Left colon (tissue), 2 donors: ENCODE measurements around the gene VPS18. TPM values are rescaled to one million over a fixed set of nuclear protein-coding genes. Genes with fewer than 3 reads are reported as not detected.

Source experiments
- ATAC-seq: fragments of 200-7000 bp; cut with Tn5 transposase; one replicate; pipeline ENCODE4 v1.9.1; 2020; ENCODE audit warnings: mild to moderate bottlenecking, moderate library complexity
- DNase-seq, 2 donors: peaks; one replicate each; pipeline ENCODE4 v3.0.0-alpha.2; 2020
- intact Hi-C, 2 donors: fragments of 100-400 bp; cut with DNase I in 1 of 2; cut with micrococcal nuclease in 1 of 2; formaldehyde crosslinking; loops; one replicate each; pipeline versions ENCODE4 v1.11.2 to v1.14.0; 2022; cut with DNase I, micrococcal nuclease
- total RNA-seq, 2 donors: library from RNA; stranded (reverse); fragmentation: NEBNext Ultra II Directional; extraction: Animal tissue kit (Norgen Biotek cat#: 25700); gene quantifications; one replicate each; pipeline ENCODE4 v1.2.1, GENCODE V29; 2021
- donor health status: DM: no; HTN: no; CAD: no.
- donor health status: DM: yes; HTN: yes; CAD: no.

VPS18 gene
- total RNA-seq, 2 donors from 2014 or later, result 20.8 to 20.9 TPM

DNA sequence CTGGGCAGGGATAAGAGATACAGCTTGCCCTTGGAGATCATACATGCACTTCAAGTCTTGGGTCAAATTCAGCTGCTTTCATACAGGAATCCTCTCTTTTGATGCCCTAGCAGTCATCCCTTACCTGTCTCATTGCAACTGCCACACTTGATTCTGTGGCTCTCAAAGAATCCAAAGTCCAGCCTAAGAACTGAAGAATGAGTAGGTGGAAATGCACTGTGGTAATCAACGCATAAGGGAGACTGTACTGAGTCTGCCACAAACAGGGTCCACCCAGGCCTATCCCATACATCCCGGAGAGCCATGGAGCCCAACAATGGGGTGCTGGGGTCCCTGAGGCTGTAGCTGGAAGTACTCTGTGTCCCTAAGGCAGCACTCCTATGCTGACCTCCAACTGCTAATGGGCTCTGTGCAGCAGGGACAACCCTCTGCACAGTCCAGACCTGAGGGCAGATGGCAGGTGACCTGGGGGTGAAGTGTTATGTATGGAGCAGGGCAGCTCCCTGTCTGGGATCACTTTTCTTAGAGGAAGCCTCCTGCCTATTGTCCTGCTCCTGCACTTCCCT lies 1.7 kb upstream of the VPS18 start:
- DNase-seq (no peak), ATAC-seq (peak; percentile 29)
- intact Hi-C loops, result loop anchor here in 1 of 2 donors (5.0 kb wide), 1 partner anchor 35 kb away; no protein-coding TSS in a partner anchor

DNA sequence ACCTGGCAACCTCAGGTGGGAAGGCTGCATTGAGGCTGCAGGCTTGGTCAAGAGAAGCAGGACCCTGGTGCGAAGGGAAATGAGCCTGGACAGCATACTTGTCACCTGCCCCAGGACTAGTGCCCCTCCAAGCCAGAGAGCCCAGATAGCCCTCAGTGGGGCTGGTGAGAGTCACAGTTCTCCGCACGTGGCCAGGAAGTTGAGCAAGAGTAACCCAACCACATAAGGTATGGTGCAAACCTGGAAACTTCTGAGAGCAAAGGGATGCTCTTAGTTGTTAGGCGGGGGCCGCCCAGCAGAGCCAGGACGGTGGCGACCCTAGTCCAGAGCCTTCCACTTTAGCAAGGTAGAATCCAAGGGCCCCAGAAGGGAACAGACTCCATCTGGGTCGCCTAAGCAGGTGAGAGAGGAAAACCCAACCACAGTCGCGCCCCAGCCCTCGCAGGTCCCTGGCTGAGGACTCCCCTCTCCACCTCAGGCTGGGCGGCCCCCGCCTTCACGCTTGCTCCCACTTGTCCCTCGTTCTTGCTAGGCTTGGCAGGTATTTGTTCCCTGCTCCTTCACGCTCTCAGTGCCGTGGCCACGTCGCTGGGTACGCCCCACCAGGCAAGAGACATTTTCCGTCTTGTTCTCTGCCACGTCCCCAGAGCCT lies 1.1 kb upstream of the VPS18 start:
- DNase-seq (no peak), ATAC-seq (no peak)
- intact Hi-C loops, result loop anchor here in 1 of 2 donors (5.0 kb wide), 1 partner anchor 36 kb away; no protein-coding TSS in a partner anchor

DNA sequence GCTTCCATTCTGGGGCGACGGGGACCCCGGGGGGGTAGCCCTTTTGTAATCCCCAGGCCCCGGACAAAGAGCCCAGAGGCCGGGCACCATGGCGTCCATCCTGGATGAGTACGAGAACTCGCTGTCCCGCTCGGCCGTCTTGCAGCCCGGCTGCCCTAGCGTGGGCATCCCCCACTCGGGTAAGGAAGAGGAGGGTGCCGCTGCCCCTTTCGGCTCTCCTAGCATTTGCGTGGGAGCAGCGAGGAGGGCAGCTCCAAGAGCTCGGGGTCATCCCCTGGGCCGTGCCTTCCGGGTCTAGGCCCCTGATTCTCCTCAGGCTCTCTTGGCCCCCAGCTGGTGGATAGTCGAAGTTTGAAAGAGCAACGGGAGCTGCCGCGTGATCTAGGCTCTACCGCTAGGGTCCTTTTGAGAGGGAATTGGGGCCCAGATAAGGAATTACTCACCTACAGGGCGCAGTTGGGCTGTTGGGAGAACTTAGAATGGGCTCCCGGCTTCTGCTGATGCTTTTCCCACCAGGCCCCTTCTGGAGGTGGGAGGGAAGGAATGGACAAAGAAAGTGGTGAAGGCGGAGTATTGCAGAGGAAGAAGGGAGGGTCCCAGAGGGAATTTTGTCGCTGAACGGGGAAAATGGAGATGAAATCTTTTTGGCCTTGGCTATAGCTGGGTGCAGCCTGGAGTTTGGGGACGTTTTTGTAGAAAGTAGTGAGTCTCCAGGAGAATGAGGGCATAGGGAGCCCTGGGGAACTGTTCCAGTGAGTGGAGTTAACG lies 615 bp downstream of the VPS18 start:
- DNase-seq, result peak; percentile 58 to 72
- peak; percentile 50 for ATAC-seq
- intact Hi-C loops, result loop anchor here in 1 of 2 donors (5.0 kb wide), 1 partner anchor 38 kb away; no protein-coding TSS in a partner anchor

DNA sequence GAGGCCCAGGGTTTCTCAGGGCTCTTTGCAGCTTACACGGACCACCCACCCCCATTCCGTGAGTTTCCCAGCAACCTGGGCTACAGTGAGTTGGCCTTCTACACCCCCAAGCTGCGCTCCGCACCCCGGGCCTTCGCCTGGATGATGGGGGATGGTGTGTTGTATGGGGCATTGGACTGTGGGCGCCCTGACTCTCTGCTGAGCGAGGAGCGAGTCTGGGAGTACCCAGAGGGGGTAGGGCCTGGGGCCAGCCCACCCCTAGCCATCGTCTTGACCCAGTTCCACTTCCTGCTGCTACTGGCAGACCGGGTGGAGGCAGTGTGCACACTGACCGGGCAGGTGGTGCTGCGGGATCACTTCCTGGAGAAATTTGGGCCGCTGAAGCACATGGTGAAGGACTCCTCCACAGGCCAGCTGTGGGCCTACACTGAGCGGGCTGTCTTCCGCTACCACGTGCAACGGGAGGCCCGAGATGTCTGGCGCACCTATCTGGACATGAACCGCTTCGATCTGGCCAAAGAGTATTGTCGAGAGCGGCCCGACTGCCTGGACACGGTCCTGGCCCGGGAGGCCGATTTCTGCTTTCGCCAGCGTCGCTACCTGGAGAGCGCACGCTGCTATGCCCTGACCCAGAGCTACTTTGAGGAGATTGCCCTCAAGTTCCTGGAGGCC lies 5.4 kb downstream of the VPS18 start:
- DNase-seq (no peak), ATAC-seq (no peak)
- intact Hi-C loops, result loop anchor here (5.0 to 10.0 kb wide), 2 partner anchors 285 to 288 kb away; no protein-coding TSS in a partner anchor

DNA sequence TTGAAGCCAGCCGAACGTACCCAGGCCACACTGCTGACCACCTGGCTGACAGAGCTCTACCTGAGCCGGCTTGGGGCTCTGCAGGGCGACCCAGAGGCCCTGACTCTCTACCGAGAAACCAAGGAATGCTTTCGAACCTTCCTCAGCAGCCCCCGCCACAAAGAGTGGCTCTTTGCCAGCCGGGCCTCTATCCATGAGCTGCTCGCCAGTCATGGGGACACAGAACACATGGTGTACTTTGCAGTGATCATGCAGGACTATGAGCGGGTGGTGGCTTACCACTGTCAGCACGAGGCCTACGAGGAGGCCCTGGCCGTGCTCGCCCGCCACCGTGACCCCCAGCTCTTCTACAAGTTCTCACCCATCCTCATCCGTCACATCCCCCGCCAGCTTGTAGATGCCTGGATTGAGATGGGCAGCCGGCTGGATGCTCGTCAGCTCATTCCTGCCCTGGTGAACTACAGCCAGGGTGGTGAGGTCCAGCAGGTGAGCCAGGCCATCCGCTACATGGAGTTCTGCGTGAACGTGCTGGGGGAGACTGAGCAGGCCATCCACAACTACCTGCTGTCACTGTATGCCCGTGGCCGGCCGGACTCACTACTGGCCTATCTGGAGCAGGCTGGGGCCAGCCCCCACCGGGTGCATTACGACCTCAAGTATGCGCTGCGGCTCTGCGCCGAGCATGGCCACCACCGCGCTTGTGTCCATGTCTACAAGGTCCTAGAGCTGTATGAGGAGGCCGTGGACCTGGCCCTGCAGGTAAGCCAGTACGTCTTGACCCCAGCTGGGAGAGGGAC lies 6.2 kb downstream of the VPS18 start:
- intact Hi-C loops, result loop anchor here (5.0 to 10.0 kb wide), 2 partner anchors 284 to 287 kb away; no protein-coding TSS in a partner anchor
- no peak for DNase-seq
- ATAC-seq, result no peak

DNA sequence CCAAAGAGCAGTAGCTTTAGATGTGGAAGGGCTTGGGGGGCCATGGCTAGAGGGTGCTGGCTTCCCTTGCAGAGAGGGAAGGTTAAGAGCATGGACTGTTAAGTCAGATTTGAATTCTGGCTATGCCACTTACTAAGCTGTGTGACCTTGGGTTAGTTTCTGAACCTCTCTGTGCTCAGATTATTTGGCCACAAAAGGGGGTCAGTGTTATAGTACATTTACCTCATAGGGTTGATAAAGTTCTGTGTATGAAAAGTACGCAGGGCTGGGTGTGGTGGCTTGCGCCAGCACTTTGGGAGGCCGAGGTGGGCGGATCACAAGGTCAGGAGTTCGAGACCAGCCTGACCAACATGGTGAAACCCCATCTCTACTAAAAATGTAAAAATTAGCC lies 6.8 kb downstream of the VPS18 start:
- DNase-seq, result no peak
- ATAC-seq, result no peak
- intact Hi-C loops, result loop anchor here (5.0 to 10.0 kb wide), 2 partner anchors 284 to 286 kb away; no protein-coding TSS in a partner anchor

DNA sequence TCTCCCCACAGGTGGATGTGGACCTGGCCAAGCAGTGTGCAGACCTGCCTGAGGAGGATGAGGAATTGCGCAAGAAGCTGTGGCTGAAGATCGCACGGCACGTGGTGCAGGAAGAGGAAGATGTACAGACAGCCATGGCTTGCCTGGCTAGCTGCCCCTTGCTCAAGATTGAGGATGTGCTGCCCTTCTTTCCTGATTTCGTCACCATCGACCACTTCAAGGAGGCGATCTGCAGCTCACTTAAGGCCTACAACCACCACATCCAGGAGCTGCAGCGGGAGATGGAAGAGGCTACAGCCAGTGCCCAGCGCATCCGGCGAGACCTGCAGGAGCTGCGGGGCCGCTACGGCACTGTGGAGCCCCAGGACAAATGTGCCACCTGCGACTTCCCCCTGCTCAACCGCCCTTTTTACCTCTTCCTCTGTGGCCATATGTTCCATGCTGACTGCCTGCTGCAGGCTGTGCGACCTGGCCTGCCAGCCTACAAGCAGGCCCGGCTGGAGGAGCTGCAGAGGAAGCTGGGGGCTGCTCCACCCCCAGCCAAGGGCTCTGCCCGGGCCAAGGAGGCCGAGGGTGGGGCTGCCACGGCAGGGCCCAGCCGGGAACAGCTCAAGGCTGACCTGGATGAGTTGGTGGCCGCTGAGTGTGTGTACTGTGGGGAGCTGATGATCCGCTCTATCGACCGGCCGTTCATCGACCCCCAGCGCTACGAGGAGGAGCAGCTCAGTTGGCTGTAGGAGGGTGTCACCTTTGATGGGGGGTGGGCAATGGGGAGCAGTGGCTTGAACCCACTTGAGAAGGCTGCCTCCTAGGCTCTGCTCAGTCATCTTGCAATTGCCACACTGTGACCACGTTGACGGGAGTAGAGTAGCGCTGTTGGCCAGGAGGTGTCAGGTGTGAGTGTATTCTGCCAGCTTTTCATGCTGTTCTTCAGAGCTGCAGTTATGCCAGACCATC lies 8.6 kb downstream of the VPS18 start:
- no peak for ATAC-seq
- intact Hi-C loops, result loop anchor here (5.0 to 10.0 kb wide), 2 partner anchors 282 to 284 kb away; no protein-coding TSS in a partner anchor
- no peak for DNase-seq

DNA sequence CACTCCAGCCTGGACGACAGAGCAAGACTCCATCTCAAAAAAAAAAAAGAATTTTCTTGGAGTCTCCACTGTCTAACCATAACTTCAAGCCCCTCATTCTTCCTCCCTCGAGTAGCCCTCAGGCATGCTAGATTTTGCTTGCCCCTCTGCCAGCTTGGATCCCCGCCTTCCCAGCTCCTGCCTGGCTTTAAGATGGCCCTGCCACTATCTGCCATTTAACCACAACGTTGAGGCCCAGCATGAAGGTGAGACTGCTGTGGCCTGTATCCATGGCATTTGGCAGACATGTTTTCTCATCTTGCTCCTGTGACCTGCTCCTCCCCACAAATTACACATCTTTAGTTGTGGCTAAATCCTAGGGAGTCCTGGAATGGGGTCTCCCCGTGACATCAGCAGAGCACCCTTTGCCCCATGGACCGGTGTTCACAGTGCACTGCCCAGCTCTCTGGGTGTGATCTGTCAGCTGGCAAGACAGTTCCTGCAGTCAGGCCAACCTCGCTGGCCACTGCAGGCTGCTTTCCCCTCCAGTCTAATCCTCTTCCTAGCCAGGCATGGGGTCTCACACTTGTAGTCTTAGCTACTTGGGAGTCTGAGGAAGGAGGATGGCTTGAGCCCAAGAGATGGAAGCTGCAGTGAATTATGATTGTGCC lies 10.4 kb downstream of the VPS18 start:
- DNase-seq (no peak), ATAC-seq (no peak)
- intact Hi-C loops, result loop anchor here (5.0 to 10.0 kb wide), 2 partner anchors 280 to 283 kb away; no protein-coding TSS in a partner anchor

DNA sequence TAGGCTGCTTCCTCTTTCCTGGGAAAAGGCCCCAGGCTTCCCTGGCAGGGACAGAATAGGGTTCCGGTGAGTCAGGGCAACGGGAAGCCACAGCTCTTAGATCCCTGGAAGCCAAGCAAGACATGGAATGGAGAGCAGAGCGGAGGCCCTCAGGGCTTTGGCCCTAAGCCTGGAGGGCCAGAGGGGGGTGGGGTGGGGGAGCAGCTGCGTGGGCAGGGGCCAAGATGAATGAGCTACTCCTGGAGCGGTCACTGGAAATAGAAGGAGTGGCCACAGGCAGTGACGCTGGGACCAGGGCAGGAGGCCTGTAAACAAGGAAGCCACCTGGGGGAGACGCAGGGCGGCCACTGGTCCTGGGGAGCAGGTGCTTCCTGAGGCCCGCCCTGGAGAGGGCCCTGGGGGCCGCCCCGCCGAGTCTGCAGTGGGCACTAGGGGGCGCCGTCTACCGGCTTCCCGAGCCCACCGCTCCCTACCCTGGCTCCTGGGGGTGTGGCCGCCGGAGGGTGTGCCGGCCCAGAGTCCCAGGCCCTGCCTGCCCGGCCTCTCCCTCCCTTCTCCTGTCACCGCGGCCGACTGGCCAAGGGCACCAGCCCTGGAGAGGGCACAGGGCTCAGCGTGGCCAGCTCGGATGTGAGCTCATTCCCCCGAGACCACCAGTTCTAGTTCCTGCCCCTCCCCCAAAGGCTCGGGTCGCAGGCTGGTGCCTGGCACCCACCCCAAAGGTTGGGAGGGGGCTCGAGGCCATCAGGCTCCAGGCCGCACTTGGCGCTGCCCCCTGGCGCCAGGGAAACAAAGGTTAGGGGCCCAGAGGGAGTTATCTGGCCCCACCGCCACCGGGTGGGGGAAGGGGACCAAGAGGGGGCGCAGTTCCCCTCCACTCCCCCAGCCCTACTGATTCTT lies 12.1 kb downstream of the VPS18 start:
- intact Hi-C loops, result loop anchor here (2.0 to 10.0 kb wide), 2 partner anchors 112 to 278 kb away; no protein-coding TSS in a partner anchor
- ATAC-seq, result peak; percentile 80
- DNase-seq, result peak; percentile 95 to 96

DNA sequence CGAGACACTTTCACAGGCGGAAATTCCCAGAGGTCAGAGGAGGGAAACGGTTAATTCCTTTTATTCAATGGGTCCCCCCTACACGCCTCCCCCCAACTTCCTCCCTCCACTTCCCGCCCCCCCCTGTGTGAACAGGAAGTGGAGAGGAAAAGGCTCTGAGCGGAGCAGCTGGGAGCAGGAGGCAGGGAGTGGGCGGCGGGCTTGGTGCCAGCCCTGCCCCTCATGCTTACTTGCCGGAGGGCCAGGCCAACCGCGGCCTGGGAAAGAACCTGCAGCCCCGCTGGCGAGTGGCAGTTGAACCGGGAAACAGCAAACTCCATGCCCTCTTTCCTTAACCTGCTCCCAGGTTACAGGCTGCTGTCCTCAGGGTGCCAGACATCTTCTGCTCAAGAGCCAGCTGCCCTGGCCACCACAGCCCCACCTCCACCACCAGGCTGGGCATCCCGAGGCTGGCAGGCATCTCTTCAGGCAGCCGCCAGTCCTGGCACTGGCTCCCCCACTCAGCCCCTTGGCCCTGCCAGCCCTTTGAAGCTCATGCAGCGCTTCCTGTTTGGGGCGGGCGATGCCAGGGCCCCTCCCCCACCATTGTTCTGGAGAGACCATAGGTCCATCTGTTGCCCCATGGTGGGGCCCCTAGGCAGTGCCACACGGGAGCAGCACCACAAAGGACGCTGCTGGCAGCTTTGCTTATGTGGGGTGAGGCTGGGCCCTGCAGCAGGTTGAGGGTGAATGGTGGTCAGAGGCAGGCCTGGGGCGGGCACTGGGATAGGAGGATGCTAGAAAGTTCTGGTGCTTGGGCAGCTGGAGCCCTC lies 12.9 kb downstream of the VPS18 start:
- intact Hi-C loops, result loop anchor here (2.0 to 10.0 kb wide), 2 partner anchors 112 to 278 kb away; no protein-coding TSS in a partner anchor
- ATAC-seq (peak; percentile 40), DNase-seq (peak; percentile 82 to 84)

DNA sequence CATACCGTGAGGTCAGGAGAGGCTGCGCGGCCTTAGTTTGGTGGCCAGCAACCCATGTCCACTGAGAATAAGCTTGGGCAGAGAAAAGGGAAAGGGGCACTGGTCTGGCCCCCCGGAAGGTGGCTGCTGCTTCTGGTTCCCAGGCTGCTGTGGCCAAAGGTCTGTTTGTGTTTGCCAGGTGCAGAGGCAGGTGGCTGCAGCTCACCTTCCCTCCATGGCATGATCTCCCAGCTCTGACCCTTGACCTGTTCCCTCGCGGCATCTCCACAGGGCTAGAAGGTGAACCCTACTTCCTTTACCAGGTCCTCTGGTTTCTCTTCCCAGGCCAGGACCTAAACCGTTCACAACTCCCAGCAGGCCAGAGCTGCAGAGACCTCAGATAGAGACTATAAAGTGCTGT lies 13.8 kb downstream of the VPS18 start:
- intact Hi-C loops, result loop anchor here in 1 of 2 donors (10.0 kb wide), 1 partner anchor 277 kb away; no protein-coding TSS in a partner anchor
- ATAC-seq, result peak; percentile 4

DNA sequence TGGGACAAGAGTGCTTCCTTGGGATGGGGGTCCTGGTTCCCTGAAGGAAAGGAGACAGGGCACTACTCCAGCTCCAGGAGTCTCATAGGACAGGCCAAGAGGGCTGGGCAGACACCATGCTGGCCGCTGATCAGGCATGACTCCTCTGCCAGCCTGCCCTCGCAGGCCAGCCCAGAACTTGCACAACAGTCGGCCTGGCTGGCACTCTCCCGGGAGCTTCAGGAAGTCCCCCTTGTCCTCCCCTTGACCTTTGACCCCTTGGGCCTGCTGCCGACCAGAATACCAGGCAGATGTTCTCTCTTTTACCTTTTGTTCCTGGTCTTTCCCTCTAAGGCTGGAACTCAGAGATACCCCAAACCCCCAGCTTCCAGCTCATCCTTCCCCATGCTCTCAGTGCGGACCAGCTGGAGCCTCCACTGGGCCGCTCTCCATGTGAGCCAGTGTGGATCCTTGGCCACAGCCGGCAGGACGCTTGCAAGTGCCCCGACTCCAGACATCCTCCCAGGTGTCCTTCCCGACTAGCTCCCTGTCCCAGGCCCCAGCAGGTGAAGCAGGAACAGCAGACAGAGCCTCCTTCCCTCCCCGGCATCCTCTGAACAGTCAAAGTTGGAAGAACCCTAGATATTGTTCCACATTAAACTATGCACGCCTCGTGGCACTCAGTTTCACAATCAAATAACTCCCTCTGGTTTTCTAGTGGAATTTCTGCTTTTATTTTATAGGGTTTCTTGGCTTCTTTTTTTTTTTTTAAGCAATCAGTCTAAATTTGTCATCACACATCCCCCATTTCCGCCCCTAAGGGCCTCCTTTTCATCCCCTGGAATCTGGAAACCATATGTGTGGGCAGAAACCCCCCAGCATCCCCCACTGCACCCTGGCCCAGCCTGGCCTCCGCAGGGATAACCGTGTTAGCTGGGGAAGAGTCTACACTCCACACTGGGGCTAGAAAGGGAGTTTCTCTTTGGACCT lies 15.7 kb downstream of the VPS18 start:
- DNase-seq (no peak), ATAC-seq (no peak)
- intact Hi-C loops, result loop anchor here in 1 of 2 donors (10.0 kb wide), 1 partner anchor 275 kb away; no protein-coding TSS in a partner anchor

More for the DNA sequence above, 13.8 kb downstream of the VPS18 start:
- peak in 1 of 2 donors; percentile 48 for DNase-seq

DNA sequence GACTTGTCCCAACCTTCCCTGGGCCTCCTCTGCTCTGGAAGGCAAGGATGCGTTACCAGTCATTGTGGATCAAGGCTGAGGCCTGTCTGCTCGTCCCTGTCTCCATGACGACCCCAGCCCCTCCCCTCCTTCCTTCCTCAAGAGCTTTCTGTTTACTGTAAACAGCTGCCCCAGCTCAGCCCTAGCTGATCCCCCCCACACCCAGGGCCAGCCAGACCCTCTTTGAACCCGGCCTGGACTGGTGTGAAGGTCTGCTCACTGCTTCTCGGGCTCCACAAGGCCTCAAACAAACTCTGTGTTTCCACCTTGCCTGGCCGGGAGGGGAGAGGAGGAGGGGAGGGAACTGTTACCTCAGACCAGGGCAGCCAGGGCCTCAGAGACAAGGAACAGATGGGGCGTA lies 16.9 kb downstream of the VPS18 start:
- intact Hi-C loops, result no loop called here
- no peak for DNase-seq
- ATAC-seq, result no peak
